HuH-7.5 (cell line): Measurements from ENCODE around the gene ANGPTL1.
"Not testable (repeated sequence)": the region's sequence is repeated elsewhere in the genome, so short reads cannot be mapped to it uniquely, and the experiment has no call there.

Source experiments
- DNase-seq: peaks from one replicate; pipeline ENCODE4 v3.0.0; 2011; ENCODE audit warnings: low spot score

Gene ANGPTL1

GRCh38 chr1:178864326-178864725, 6.6 kb downstream of the ANGPTL1 start:
- DNase-seq = no peak

GRCh38 chr1:178862864-178863263, 8.0 kb downstream of the ANGPTL1 start:
- DNase-seq = no peak

- DNase-seq = no peak
Measured at GRCh38 chr1:178862416-178862815, 8.5 kb downstream of the ANGPTL1 start.

- no peak for DNase-seq
Measured at GRCh38 chr1:178857126-178857525, 13.8 kb downstream of the ANGPTL1 start.

GRCh38 chr1:178849918-178850317, 21.0 kb downstream of the ANGPTL1 start:
- no peak for DNase-seq

GRCh38 chr1:178847919-178848318, 23.0 kb downstream of the ANGPTL1 start:
- DNase-seq = not testable (repeated sequence)

GRCh38 chr1:178847396-178847849, 23.5 kb downstream of the ANGPTL1 start:
- no peak for DNase-seq

- DNase-seq = no peak
Measured at GRCh38 chr1:178846306-178846705, 24.6 kb downstream of the ANGPTL1 start.

GRCh38 chr1:178844436-178844835, 26.4 kb downstream of the ANGPTL1 start:
- no peak for DNase-seq

- no peak for DNase-seq
Measured at GRCh38 chr1:178825167-178825566, 45.7 kb downstream of the ANGPTL1 start.

- DNase-seq = no peak
Measured at GRCh38 chr1:178821134-178821866, 49.6 kb downstream of the ANGPTL1 start.

GRCh38 chr1:178819123-178819522, 51.8 kb downstream of the ANGPTL1 start:
- no peak for DNase-seq

GRCh38 chr1:178818416-178818815, 52.5 kb downstream of the ANGPTL1 start:
- no peak for DNase-seq

- no peak for DNase-seq
Measured at GRCh38 chr1:178810585-178810984, 60.3 kb downstream of the ANGPTL1 start.

GRCh38 chr1:178808529-178808928, 62.3 kb downstream of the ANGPTL1 start:
- DNase-seq = no peak

GRCh38 chr1:178806665-178807300, 64.1 kb downstream of the ANGPTL1 start:
- DNase-seq = no peak

GRCh38 chr1:178802873-178803272, 68.0 kb downstream of the ANGPTL1 start:
- DNase-seq = no peak
